GM10248 (cell line): Measurements from ENCODE around the gene SERGEF.

Source experiments
- CTCF ChIA-PET: fragments of 300-600 bp; sonication (Branson Sonifier 250); formaldehyde crosslinking; extraction: SDS; loops from one replicate; lab custom pipeline; 2021; ENCODE audit warnings: antibody characterized with exemption; lab: Yijun Ruan, JAX
- POLR2A ChIA-PET: fragments of 350-650 bp; sonication (Branson Sonifier 250); formaldehyde crosslinking; extraction: SDS; loops from one replicate; lab custom pipeline; 2020; ENCODE audit warnings: antibody characterized with exemption; lab: Yijun Ruan, JAX
- DNase-seq: peaks from one replicate; pipeline ENCODE4 v3.0.0; 2012; ENCODE audit errors: extremely low spot score
- TF ChIP-seq, protein P1 (sequence below): IDR thresholded peaks from 2 replicates; pipeline ENCODE4 v1.5.1; 2012; ENCODE audit warnings: mild to moderate bottlenecking, low read depth; ENCODE audit errors: extremely low read depth, missing control alignments, control extremely low read depth

SERGEF gene

DNA sequence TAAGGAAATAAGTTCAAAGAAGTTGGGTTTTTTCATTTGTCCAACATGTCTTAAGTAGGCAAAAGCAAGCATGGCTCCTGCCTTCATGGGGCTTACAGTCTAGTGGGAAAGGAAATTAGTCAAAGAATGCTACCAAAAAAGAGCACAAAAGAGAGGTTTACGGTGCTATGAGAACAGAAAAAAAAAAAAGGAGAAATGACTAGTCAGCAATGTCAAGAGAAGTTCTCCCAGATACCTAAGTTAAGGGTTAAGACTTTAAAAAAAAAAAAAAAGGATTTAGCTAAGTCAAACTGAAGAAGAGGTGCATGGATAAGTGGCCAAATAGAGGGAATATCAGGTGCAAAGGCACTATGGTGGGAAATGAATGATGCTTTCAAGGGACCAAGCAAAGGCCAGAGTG is 29.3 kb downstream of the SERGEF start:
- TF ChIP-seq, protein P1, sequence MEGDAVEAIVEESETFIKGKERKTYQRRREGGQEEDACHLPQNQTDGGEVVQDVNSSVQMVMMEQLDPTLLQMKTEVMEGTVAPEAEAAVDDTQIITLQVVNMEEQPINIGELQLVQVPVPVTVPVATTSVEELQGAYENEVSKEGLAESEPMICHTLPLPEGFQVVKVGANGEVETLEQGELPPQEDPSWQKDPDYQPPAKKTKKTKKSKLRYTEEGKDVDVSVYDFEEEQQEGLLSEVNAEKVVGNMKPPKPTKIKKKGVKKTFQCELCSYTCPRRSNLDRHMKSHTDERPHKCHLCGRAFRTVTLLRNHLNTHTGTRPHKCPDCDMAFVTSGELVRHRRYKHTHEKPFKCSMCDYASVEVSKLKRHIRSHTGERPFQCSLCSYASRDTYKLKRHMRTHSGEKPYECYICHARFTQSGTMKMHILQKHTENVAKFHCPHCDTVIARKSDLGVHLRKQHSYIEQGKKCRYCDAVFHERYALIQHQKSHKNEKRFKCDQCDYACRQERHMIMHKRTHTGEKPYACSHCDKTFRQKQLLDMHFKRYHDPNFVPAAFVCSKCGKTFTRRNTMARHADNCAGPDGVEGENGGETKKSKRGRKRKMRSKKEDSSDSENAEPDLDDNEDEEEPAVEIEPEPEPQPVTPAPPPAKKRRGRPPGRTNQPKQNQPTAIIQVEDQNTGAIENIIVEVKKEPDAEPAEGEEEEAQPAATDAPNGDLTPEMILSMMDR: no peak
- no peak for DNase-seq
- ChIA-PET POLR2A (no interaction called here), CTCF (interaction anchor here (7.7 to 18.7 kb wide), 3 partner anchors 7 to 250 kb away, joined by 93 to 290 read pairs (median 97); partner anchors contain the start of gene KCNC1)

DNA sequence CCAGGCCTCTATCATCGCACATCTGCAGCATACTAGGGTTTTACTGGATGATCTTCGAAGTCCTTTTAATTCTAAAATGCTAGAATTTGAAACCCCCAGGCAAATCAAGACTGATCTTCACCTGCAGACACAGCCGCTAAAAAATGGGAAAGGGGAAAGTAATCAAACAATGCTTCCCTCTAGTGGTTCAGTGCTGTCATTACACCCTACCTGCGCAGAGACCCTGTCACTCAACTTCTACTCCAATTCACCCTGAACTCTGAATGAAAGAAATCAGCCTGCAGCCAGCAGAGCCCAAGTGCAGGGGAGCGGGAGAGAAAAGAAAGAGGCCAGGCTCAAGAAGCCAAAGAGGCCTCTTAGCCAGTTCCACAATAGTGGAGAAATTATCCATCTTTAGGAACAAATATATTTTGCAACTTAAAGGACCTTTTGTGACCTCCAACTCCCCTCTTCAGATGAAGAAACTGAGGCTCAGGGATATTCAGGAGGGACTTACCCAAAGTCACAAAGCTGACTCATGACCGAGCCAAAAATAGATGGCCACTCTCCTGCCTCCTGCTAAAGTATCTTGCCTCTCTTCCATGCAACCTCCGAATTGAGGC is 33.0 kb downstream of the SERGEF start:
- ChIA-PET POLR2A (no interaction called here), CTCF (interaction anchor here (1.0 to 18.7 kb wide), 11 partner anchors 11 to 384 kb away, joined by 3 to 290 read pairs (median 15); partner anchors contain the start of gene KCNC1)
- peak; percentile 66 for DNase-seq
- TF ChIP-seq, protein P1: peak; percentile 80

DNA sequence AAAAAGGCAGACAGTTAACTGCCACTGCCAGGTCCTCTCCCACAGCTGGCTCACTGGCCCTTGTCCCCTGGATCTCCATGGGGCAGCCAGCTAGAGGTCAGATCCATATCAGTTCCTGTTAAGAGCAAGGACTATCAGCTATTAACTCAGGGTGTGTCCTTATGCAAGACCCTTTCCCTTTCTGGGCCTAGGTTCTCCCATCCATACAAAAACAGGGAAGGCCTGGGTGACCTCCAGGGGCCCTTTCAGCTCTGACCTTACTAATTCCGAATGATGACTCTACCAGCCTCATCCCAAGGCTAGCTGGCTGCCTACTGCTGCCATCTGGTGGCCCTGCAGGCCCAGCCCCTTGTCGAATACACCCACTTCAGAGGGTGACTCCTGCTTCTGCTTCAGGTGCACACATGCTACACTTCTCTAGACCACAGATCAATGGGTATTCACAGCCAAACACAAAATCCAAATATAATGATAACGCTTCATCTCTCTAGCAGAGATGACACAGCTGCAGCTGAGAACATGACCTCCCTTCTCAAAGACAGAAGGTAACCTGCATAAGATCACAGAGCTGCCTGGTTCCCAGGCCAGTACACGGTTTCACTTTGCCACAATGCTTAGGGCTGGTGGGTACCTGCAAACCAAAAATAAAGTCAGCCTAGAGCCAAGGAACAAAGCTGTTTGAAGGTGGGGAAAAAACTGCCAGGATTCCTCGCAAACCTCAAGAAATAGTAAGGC is 34.1 kb downstream of the SERGEF start:
- peak; percentile 49 for DNase-seq
- ChIA-PET POLR2A (interaction anchor here (0.7 kb wide), 1 partner anchor 11 kb away, joined by 3 read pairs; no protein-coding TSS in a partner anchor), CTCF (interaction anchor here (0.7 to 18.7 kb wide), 44 partner anchors 10 to 599 kb away, joined by 3 to 290 read pairs (median 4); partner anchors contain the start of gene KCNC1)
- TF ChIP-seq, protein P1: peak; percentile 68

DNA sequence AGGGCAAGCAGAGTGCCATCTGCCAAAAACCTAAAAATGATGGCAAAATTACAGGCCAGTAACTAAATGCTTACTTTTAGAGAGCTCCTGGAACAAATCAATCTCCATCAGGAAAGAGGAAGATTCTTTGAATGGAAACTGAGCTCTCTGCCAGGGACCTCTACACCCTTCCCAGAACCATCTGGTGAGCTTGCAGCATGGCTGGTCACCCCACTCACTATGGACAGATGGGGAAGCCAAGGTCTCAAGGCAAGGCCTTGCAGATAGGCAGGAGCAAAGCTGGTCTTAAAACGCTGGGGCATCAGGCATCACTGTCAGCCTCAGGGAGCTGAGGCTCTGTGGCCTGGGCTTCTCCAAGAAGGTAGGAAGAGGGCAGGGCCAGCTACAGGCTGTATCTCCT is 36.2 kb downstream of the SERGEF start:
- ChIA-PET POLR2A (no interaction called here), CTCF (interaction anchor here (1.4 to 18.7 kb wide), 5 partner anchors 8 to 243 kb away, joined by 3 to 290 read pairs (median 93); partner anchors contain the start of gene KCNC1)
- TF ChIP-seq, protein P1: no peak
- no peak for DNase-seq

DNA sequence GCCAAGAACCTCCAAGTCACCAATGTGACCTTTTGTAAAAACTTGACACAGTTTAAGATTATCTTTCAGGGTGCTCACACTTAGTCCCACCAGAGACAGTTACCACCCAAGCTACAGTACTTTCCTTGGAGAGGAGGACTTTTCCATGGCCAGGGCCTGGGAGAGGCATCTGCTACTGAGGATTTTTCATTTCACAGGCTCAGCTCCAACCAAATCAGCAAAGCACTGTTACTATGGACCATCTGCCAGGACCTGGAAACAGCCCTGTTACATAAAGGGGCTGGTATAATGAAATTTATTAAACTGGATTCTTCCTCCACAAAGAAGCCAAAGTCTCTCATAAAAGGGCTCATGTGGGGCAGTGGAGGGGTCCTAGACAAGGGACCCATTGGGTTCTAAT is 38.6 kb downstream of the SERGEF start:
- ChIA-PET CTCF (interaction anchor here (1.1 to 18.7 kb wide), 3 partner anchors 215 to 375 kb away, joined by 3 to 290 read pairs (median 91); partner anchors contain the start of gene KCNC1), POLR2A (no interaction called here)

DNA sequence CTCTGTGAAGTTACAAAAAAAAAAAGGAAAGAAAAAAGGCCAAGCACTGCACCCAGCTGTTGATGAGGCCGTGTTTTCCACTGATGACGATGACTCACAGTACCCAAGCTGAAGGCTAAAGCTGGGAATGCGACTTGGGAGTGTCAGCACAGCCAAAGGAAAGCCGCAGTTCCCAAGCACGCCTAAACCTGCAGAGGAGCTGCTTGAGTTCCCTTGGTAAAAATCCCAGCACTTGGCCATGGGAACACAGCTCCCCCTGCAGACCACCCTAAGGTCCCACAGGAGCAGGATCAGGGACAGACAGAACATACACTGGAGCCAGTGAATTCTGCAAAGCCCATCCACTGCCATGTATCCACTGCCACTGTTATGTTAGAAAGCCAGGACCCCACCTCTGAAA is 39.9 kb downstream of the SERGEF start:
- POLR2A ChIA-PET: no interaction called here
- CTCF ChIA-PET: interaction anchor here (0.7 to 18.7 kb wide), 11 partner anchors 8 to 374 kb away, joined by 3 to 290 read pairs (median 4); partner anchors contain the start of gene KCNC1
- TF ChIP-seq, protein P1: peak; percentile 25
- no peak for DNase-seq

More for the DNA sequence above, 38.6 kb downstream of the SERGEF start:
- DNase-seq: no peak
- TF ChIP-seq, protein P1: no peak
